Stimulated activated naive CD8-positive, alpha-beta T cell treated with anti-CD3 and anti-CD28 coated beads, Interleukin-15, Interleukin-2, amounts not matched to agents 100 ng/mL and 50 ng/mL, for 24 hours (primary cell): ENCODE results near the gene ZNF549.
"Not testable (repeated sequence)": the region's sequence is repeated elsewhere in the genome, so short reads cannot be mapped to it uniquely, and the experiment has no call there.

Source experiments
- H3K27ac Mint-ChIP-seq: one replicate; pipeline ENCODE4 v1.8.0; 2021; ENCODE audit warnings: mild to moderate bottlenecking, mixed read lengths
- H3K27me3 Mint-ChIP-seq: one replicate; pipeline ENCODE4 v1.8.0; 2021; ENCODE audit warnings: mixed read lengths
- H3K36me3 Mint-ChIP-seq: one replicate; pipeline ENCODE4 v1.8.0; 2021; ENCODE audit warnings: low read depth, mixed read lengths
- H3K4me1 Mint-ChIP-seq: one replicate; pipeline ENCODE4 v1.8.0; 2021; ENCODE audit warnings: low read depth, mixed read lengths
- H3K4me3 Mint-ChIP-seq: one replicate; pipeline ENCODE4 v1.8.0; 2021; ENCODE audit warnings: mild to moderate bottlenecking, mixed read lengths
- H3K9me3 Mint-ChIP-seq: one replicate; pipeline ENCODE4 v1.8.0; 2021; ENCODE audit warnings: mixed read lengths

Gene ZNF549

DNA sequence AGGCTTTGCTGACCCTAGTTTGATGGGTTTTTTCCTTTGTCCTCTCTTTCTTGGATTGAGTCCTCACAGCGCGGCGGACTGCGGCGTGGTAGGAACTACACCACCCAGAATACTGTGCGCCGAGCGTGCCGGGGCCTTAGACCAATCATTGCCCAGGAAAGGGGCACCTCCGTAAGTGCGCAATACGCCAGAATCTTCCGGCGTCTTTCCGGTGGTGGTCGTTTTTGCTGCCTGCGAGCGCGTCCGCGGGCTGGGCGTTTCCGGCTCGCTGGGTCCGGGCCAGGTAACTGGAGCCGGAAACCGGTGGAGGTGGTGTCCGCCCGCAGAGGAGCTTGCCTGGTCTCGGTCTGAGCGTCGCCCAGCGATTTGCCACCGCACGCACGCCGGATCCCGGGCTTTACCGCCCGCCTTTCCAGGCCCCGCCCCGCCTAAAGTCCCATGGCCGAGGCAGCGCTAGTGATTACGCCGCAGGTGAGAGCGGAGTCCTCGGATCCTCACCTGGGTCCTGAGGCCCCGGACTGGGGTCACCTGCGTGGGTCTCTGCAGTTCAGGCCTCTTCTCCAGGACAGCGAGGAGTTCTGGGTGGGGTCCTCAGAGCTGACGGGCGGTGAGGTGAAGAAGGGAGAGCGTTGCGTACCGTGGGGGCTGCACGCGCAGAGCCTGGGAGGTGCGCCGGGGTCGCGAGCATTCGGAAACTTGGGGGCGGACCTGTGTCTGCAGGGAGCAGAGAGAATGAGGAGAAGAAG is at the start of gene ZNF549:
ZNF549 (plus strand) TSS at position 221 of the 746 bp plus-strand sequence; CDS start at position 439, 218 bp downstream.
- Mint-ChIP-seq H3K36me3 (peaks cover 54% of the 10 kb centered on the region), H3K9me3 (peaks cover 37% of the 10 kb centered on the region), H3K4me1 (peaks cover 18% of the 10 kb centered on the region)

DNA sequence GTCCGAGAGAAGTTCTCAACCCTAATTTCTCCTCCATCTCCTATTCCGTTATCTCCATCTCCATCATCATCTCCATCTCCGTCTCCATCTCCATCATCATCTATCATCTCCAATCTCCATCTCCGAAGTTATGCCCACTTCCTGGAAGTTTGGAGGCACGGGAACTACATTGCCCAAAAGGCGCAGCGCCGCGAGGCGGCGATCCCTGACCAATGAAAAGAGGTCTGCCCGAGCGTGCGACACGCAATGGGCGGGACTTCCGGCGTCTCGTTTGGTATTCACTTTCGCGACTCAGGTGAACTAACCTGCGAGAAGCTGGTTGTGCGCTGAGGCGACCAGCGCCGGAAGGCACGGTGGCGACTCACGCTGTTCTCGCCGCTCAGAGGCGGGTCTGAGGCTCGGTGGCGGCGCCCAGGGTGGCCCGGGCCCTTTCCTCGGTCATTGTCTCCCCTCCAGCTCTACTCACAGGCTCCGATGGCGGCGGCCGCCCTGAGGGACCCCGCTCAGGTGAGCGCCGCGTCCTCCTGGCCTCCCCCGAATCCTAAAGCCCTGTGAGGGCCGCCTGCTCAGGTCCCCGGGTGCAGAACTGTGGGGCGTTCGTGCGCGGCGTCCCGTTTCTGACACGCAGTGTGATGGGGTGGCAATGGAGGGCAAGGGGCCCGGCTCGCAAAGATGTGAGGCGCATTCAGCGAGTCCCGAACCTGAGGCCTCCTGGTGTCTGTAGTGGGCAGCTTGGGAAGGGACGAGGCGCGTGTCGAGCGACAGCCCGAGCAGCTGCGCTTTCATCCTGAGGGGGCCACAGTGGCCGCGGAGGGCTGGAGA is 39.5 kb upstream of the ZNF549 start, which contains the start of gene ZNF419:
ZNF419 (plus strand) TSS at position 274 of the 822 bp plus-strand sequence; CDS start at position 475, 201 bp downstream.
- Mint-ChIP-seq H3K4me3 (peak within 1 kb of the TSS; percentile 78), H3K9me3 (peaks cover 28% of the 10 kb centered on the region), H3K4me1 (peaks cover 13% of the 10 kb centered on the region), H3K27ac (peak within 1 kb of the TSS; percentile 83), H3K36me3 (peaks cover 55% of the 10 kb centered on the region)
- not testable (repeated sequence) for H3K27me3 Mint-ChIP-seq

More for the DNA sequence above, at the start of gene ZNF549:
- no peaks in the 10 kb centered on the region for H3K27me3 Mint-ChIP-seq
- H3K27ac Mint-ChIP-seq = peak within 1 kb of the TSS; percentile 76
- peak within 1 kb of the TSS; percentile 87 for H3K4me3 Mint-ChIP-seq

DNA sequence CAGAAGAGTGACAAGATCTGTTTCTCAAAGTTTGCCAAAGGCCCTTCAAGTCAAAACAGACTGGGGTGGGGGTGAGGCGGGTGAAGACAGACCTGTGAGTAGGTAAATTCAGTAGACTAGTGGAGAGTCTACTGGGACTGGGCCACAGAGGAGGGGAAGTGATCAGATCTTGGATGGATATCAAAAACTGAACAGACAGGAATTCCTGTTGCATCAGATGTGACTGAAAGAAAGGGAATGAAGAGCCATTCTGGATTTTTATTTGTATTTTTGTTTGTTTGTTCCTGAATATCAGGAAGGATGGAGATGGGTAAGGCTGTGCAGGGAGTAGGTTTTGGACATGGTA is 38.9 kb upstream of the ZNF549 start:
- H3K4me3 Mint-ChIP-seq = peak overlapping the region; percentile 78
- peaks cover 13% of the 10 kb centered on the region for H3K4me1 Mint-ChIP-seq
- peaks cover 33% of the 10 kb centered on the region for H3K9me3 Mint-ChIP-seq
- not testable (repeated sequence) for H3K27me3 Mint-ChIP-seq, H3K27ac Mint-ChIP-seq
- H3K36me3 Mint-ChIP-seq = peaks cover 61% of the 10 kb centered on the region

DNA sequence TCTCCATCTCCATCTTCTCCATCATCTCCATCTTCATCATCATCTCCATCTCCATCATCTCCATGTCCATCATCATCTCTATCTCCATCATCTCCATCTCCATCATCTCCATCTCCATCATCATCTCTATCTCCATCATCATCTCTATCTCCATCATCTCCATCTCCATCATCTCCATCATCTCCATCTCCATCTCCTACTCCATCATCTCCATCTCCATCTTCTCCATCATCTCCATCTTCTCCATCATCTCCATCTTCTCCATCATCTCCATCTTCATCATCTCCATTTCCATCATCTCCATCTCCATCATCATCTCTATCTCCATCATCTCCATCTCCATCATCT is 27.9 kb upstream of the ZNF549 start:
- Mint-ChIP-seq H3K27ac (peak overlapping the region; percentile 95), H3K9me3 (peaks cover 44% of the 10 kb centered on the region), H3K36me3 (peaks cover 73% of the 10 kb centered on the region), H3K4me1 (peaks cover 27% of the 10 kb centered on the region), H3K4me3 (peak overlapping the region; percentile 87)
- not testable (repeated sequence) for H3K27me3 Mint-ChIP-seq

DNA sequence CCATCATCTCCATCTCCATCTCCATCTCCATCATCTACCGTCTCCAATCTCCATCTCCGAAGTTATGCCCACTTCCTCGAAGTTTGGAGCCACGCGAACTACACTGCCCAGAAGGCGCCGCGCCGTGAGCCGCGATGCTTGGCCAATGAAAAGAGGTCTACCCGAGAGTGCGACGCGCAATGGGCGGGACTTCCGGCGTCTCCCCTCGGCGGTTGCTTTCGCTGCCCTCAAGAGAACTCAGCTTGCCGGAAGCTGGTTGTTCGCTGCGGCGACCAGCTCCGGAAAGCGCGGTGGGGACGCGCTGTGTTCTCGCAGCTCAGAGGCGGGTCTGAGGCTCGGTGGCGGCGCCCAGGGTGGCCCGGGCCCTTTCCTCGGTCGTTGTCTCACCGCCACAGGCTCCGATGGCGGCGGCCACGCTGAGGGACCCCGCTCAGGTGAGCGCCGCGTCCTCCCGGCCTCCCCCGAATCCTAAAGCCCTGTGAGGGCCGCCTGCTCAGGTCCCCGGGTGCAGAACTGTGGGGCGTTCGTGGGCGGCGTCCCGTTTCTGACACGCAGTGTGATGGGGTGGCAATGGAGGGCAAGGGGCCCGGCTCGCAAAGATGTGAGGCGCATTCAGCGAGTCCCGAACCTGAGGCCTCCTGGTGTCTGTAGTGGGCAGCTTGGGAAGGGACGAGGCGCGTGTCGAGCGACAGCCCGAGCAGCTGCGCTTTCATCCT is 27.3 kb upstream of the ZNF549 start, which contains the start of gene ZNF773:
ZNF773 (plus strand) TSS at position 259 of the 716 bp plus-strand sequence; CDS start at position 402, 143 bp downstream.
- H3K27me3 Mint-ChIP-seq = not testable (repeated sequence)
- peaks cover 73% of the 10 kb centered on the region for H3K36me3 Mint-ChIP-seq

GRCh38 chr19:57500400-57500799 is 26.8 kb upstream of the ZNF549 start:
- peak overlapping the region; percentile 67 for H3K27ac Mint-ChIP-seq
- peaks cover 27% of the 10 kb centered on the region for H3K4me1 Mint-ChIP-seq
- H3K36me3 Mint-ChIP-seq = peaks cover 73% of the 10 kb centered on the region
- peak overlapping the region; percentile 87 for H3K4me3 Mint-ChIP-seq
- peaks cover 41% of the 10 kb centered on the region for H3K9me3 Mint-ChIP-seq
- not testable (repeated sequence) for H3K27me3 Mint-ChIP-seq

More for the DNA sequence above, 27.3 kb upstream of the ZNF549 start, which contains the start of gene ZNF773:
- H3K9me3 Mint-ChIP-seq = peaks cover 38% of the 10 kb centered on the region
- H3K4me3 Mint-ChIP-seq = peak within 1 kb of the TSS; percentile 87
- peak within 1 kb of the TSS; percentile 95 for H3K27ac Mint-ChIP-seq
- peaks cover 27% of the 10 kb centered on the region for H3K4me1 Mint-ChIP-seq

GRCh38 chr19:57506163-57506562 is 21.0 kb upstream of the ZNF549 start:
- Mint-ChIP-seq H3K4me1 (peaks cover 11% of the 10 kb centered on the region), H3K27ac (no peak overlapping the region), H3K4me3 (no peak overlapping the region), H3K36me3 (peaks cover 90% of the 10 kb centered on the region), H3K9me3 (peaks cover 52% of the 10 kb centered on the region), H3K27me3 (no peaks in the 10 kb centered on the region)

GRCh38 chr19:57511484-57511883 is 15.7 kb upstream of the ZNF549 start:
- no peaks in the 10 kb centered on the region for H3K4me1 Mint-ChIP-seq
- peaks cover 64% of the 10 kb centered on the region for H3K9me3 Mint-ChIP-seq
- H3K36me3 Mint-ChIP-seq = peaks cover 82% of the 10 kb centered on the region
- no peak overlapping the region for H3K27ac Mint-ChIP-seq
- H3K4me3 Mint-ChIP-seq = no peak overlapping the region
- H3K27me3 Mint-ChIP-seq = no peaks in the 10 kb centered on the region

DNA sequence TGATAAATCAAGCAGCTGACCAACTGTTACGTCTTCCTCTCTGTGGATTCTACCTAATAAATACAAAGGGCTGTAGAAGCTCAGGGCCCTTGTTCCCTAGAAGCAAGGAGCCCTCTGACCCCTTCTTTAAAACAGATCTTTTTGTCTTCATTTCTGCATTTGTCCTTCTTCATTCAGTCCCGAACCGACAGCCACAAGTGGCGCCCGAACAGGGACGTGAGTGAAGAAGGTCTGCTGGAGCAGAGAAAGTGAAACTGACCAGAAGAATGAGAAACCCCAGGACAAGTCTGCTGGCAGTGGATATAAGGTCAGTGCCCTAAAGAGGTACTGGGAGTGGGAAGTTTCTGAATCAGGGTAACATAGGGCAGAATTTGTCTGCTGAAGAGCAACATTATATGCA is 14.3 kb upstream of the ZNF549 start:
- H3K4me3 Mint-ChIP-seq = no peak overlapping the region
- peaks cover 83% of the 10 kb centered on the region for H3K36me3 Mint-ChIP-seq
- H3K27me3 Mint-ChIP-seq = no peaks in the 10 kb centered on the region
- no peak overlapping the region for H3K27ac Mint-ChIP-seq
- H3K9me3 Mint-ChIP-seq = peaks cover 57% of the 10 kb centered on the region
- H3K4me1 Mint-ChIP-seq = no peaks in the 10 kb centered on the region

DNA sequence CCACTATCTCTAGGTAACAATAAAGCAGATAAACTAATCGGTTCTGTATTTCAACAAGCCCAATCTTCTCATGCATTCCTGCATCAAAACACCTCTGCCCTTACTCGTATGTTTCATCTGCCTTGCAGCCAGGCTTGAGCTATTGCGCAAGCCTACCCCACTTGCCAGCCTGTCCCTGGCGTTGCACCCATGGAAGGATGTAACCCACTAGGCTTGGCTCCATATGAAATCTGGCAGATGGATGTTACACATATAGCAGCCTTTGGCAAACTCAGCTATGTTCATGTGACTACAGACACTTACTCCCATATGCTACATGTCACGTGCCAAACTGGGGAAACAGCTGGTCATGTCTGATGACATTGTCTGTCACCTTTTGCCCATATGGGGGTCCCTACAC is 11.9 kb upstream of the ZNF549 start:
- H3K4me1 Mint-ChIP-seq = no peaks in the 10 kb centered on the region
- no peak overlapping the region for H3K4me3 Mint-ChIP-seq
- no peaks in the 10 kb centered on the region for H3K27me3 Mint-ChIP-seq
- H3K27ac Mint-ChIP-seq = no peak overlapping the region
- H3K36me3 Mint-ChIP-seq = peaks cover 69% of the 10 kb centered on the region
- H3K9me3 Mint-ChIP-seq = peaks cover 48% of the 10 kb centered on the region

- Mint-ChIP-seq H3K36me3 (peaks cover 61% of the 10 kb centered on the region), H3K9me3 (peaks cover 40% of the 10 kb centered on the region)
- H3K4me3 Mint-ChIP-seq, H3K27me3 Mint-ChIP-seq, H3K4me1 Mint-ChIP-seq, H3K27ac Mint-ChIP-seq: not testable (repeated sequence)
These were observed 9.1 kb upstream of the ZNF549 start for GRCh38 chr19:57518021-57518420.

DNA sequence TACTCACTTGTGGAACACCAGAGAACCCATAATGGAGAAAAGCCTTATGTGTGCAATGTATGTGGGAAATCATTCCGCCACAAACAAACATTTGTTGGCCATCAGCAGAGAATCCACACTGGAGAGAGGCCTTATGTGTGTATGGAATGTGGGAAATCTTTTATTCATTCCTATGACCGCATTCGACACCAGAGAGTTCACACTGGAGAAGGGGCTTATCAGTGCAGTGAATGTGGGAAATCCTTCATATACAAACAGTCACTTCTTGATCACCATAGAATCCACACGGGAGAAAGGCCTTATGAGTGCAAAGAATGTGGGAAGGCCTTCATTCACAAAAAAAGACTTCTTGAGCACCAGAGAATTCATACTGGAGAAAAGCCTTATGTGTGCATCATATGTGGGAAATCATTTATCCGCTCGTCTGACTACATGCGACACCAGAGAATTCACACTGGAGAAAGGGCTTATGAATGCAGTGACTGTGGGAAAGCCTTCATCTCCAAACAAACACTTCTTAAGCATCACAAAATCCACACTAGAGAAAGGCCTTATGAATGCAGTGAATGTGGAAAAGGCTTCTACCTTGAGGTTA is 10.9 kb downstream of the ZNF549 start:
- Mint-ChIP-seq H3K9me3 (peaks cover 70% of the 10 kb centered on the region), H3K27ac (no peak overlapping the region), H3K4me3 (no peak overlapping the region), H3K27me3 (no peaks in the 10 kb centered on the region), H3K36me3 (peaks cover 98% of the 10 kb centered on the region), H3K4me1 (no peaks in the 10 kb centered on the region)

DNA sequence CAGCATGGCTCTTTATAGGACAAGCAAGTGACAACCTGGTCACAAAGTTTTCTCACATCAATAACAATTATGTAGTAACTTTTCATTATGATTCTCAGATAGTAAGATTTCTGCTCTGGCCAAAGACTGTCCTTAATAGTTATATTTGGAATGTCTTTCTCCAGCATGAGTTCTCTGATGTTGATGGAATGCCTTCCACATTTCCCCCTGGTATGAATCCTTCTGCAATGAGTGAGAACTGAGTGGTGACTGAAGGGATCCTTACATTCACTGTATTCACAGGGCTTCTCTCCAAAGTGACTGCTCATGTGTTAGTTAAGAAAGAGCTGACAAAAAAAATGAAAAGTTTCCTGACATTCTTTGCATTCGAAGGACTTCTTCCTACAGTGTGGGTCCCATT is 19.4 kb downstream of the ZNF549 start:
- H3K4me3 Mint-ChIP-seq = no peak overlapping the region
- no peaks in the 10 kb centered on the region for H3K27me3 Mint-ChIP-seq
- peaks cover 65% of the 10 kb centered on the region for H3K9me3 Mint-ChIP-seq
- peaks cover 100% of the 10 kb centered on the region for H3K36me3 Mint-ChIP-seq
- H3K27ac Mint-ChIP-seq = no peak overlapping the region
- no peaks in the 10 kb centered on the region for H3K4me1 Mint-ChIP-seq

GRCh38 chr19:57552432-57552831 is 25.3 kb downstream of the ZNF549 start:
- H3K9me3 Mint-ChIP-seq = peaks cover 53% of the 10 kb centered on the region
- no peak overlapping the region for H3K27ac Mint-ChIP-seq
- no peak overlapping the region for H3K4me3 Mint-ChIP-seq
- H3K4me1 Mint-ChIP-seq = peaks cover 3% of the 10 kb centered on the region
- H3K27me3 Mint-ChIP-seq = no peaks in the 10 kb centered on the region
- H3K36me3 Mint-ChIP-seq = peaks cover 100% of the 10 kb centered on the region
